ENCODE results near the gene ZNF276. TPM values are rescaled to one million over a fixed set of nuclear protein-coding genes. Genes with fewer than 3 reads are reported as not detected.
"Not testable (repeated sequence)": the region's sequence is repeated elsewhere in the genome, so short reads cannot be mapped to it uniquely, and the experiment has no call there.

ZNF276 gene, protein sequence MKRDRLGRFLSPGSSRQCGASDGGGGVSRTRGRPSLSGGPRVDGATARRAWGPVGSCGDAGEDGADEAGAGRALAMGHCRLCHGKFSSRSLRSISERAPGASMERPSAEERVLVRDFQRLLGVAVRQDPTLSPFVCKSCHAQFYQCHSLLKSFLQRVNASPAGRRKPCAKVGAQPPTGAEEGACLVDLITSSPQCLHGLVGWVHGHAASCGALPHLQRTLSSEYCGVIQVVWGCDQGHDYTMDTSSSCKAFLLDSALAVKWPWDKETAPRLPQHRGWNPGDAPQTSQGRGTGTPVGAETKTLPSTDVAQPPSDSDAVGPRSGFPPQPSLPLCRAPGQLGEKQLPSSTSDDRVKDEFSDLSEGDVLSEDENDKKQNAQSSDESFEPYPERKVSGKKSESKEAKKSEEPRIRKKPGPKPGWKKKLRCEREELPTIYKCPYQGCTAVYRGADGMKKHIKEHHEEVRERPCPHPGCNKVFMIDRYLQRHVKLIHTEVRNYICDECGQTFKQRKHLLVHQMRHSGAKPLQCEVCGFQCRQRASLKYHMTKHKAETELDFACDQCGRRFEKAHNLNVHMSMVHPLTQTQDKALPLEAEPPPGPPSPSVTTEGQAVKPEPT
- total RNA-seq = 35.0 to 42.2 TPM (median 39.3 TPM) in 3 replicates

DNA sequence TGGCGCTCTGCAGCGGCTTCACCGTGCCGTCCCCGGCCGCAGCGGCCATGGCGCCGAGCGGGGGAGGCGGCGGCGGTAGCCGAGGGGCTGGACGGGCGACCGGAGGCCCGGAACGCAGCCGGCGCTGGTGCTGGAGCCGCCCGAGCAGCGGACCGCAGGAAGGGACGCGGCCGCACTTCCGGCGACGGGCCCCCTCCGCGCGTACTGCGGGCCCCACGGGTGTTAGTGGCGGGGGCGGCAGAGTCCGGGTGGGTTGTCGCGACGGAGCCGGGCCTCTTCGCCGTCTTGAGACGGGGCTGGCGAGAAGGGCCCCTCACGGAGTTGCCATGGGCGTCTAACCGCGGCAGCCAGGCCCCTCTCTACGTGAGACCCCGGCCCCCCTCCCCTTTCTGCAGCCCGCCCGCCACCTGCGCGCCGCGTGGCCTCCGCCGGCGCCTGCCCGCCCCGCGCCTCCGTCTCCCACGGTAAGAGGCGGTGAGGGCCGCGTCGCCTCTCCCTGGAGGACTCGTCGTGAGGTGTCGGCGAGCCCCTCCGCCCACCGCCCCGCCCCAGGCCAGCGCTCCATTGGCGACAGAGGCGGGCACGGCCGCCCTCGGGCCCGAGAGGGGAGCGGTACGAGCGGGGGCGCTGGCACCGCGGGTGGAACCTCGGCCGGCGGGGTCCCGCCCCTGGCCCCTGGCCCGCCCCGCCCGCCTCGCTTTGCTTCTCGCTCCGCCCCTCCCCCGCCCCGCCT lies at the start of gene ZNF276, which contains the start of gene VPS9D1:
Gene ZNF276, plus strand, starts transcription at position 725 of the 733 bp plus-strand sequence. CDS start 104 bp downstream, outside the sequence.
Gene VPS9D1, minus strand, starts transcription at position 86 of the 733 bp plus-strand sequence. Its CDS starts 37 bp downstream, at position 49.
- peak; percentile 68 to 80 for DNase-seq (ENCODE audit: low spot score in 2 of 2, unreplicated experiment in 2 of 2)
- Mint-ChIP-seq H3K36me3 (peaks cover 15% of the 10 kb centered on the region), H3K27me3 (ENCODE audit: low read depth) (no peaks in the 10 kb centered on the region), H3K9me3 (no peaks in the 10 kb centered on the region), H3K27ac (peak within 1 kb of the TSS; percentile 56), H3K4me3 (peak within 1 kb of the TSS; percentile 77), H3K4me1 (peaks cover 16% of the 10 kb centered on the region)
- TF ChIP-seq, protein P1, sequence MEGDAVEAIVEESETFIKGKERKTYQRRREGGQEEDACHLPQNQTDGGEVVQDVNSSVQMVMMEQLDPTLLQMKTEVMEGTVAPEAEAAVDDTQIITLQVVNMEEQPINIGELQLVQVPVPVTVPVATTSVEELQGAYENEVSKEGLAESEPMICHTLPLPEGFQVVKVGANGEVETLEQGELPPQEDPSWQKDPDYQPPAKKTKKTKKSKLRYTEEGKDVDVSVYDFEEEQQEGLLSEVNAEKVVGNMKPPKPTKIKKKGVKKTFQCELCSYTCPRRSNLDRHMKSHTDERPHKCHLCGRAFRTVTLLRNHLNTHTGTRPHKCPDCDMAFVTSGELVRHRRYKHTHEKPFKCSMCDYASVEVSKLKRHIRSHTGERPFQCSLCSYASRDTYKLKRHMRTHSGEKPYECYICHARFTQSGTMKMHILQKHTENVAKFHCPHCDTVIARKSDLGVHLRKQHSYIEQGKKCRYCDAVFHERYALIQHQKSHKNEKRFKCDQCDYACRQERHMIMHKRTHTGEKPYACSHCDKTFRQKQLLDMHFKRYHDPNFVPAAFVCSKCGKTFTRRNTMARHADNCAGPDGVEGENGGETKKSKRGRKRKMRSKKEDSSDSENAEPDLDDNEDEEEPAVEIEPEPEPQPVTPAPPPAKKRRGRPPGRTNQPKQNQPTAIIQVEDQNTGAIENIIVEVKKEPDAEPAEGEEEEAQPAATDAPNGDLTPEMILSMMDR (IDR thresholded peaks at IDR 0.05; ENCODE audit: unreplicated experiment) = no peak

DNA sequence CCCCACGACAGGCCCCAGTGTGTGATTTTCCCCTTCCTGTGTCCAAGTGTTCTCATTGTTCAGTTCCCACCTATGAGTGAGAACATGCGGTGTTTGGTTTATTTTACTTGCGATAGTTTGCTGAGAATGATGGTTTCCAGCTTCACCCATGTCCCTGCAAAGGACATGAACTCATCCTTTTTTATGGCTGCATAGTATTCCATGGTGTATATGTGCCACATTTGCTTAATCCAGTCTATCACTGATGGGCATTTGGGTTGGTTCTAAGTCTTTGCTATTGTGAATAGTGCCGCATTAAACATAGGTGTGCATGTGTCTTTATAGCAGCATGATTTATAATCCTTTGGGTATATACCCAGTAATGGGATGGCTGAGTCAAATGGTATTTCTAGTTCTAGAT lies 49.8 kb upstream of the ZNF276 start:
- H3K9me3 Mint-ChIP-seq; H3K27me3 Mint-ChIP-seq (ENCODE audit: low read depth); H3K36me3 Mint-ChIP-seq: not testable (repeated sequence)

DNA sequence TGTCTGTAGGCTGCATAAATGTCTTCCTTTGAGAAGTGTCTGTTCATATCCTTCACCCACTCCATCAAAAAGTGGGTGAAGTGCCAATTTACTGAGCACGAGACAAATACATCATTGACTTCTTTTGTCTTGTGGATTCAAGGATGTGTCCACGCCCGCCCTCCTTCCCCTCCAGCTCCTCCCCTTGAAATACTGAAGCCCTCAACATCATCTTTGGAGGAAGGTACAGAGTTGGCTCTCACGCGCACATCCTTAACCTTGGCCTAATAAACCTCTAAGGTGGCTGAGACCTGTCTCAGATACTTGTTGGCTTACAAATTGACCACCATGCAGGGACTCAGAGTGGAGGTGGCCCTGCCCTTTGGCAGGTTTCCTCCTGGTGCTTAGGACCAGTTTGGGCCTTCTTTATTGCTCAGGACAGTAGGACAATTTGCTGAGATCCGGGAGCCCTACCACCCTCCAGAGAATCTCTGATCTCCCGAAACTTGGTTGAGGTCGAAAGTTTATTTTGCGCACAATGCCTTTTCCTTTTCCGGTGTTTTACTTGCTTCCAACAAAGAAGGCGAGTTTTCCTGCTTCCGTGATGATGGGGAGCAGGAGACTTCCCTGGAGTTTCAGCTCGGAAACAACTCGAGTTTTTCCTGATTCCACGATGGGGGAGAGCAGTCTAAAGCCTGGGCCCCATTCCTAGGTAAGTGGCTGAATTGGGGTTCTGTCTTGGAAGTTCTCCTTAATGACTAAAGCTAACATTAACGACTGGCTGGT lies 49.0 kb upstream of the ZNF276 start:
- TF ChIP-seq, protein P1 (IDR thresholded peaks at IDR 0.05; ENCODE audit: unreplicated experiment) = no peak
- no peaks in the 10 kb centered on the region for H3K4me1 Mint-ChIP-seq
- no peak overlapping the region for H3K27ac Mint-ChIP-seq
- no peaks in the 10 kb centered on the region for H3K27me3 Mint-ChIP-seq (ENCODE audit: low read depth)
- H3K9me3 Mint-ChIP-seq = no peaks in the 10 kb centered on the region
- no peak overlapping the region for H3K4me3 Mint-ChIP-seq
- no peak for DNase-seq (ENCODE audit: low spot score in 2 of 2, unreplicated experiment in 2 of 2)
- H3K36me3 Mint-ChIP-seq = peaks cover 2% of the 10 kb centered on the region

More for the DNA sequence above, 49.8 kb upstream of the ZNF276 start:
- not testable (repeated sequence) for H3K4me3 Mint-ChIP-seq; DNase-seq (ENCODE audit: low spot score in 2 of 2, unreplicated experiment in 2 of 2); H3K27ac Mint-ChIP-seq; H3K4me1 Mint-ChIP-seq

DNA sequence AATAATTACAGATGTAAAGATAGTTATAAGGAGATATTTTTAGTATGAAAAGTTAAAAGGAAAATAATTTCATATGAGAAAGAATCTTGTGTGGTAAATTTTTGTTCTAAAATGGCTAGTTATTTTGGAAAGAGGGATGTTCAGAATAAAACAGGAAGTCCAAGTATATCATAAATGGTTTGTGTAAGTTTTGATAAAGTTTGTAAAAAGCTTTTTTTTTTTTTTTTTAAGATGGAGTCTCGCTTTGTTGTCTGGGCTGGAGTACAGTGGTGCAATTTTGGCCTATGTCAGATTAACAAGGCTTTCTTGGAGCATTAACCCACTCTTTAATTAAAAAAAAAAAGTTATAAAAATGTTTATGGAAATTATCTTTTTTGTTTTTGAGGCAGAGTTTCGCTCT lies 43.1 kb upstream of the ZNF276 start:
- Mint-ChIP-seq H3K9me3 (peaks cover 7% of the 10 kb centered on the region), H3K4me1 (no peaks in the 10 kb centered on the region), H3K36me3 (peaks cover 26% of the 10 kb centered on the region), H3K27me3 (ENCODE audit: low read depth) (no peaks in the 10 kb centered on the region), H3K27ac (no peak overlapping the region), H3K4me3 (no peak overlapping the region)
- DNase-seq (ENCODE audit: low spot score in 2 of 2, unreplicated experiment in 2 of 2) = no peak
- TF ChIP-seq, protein P1 (IDR thresholded peaks at IDR 0.05; ENCODE audit: unreplicated experiment) = no peak

DNA sequence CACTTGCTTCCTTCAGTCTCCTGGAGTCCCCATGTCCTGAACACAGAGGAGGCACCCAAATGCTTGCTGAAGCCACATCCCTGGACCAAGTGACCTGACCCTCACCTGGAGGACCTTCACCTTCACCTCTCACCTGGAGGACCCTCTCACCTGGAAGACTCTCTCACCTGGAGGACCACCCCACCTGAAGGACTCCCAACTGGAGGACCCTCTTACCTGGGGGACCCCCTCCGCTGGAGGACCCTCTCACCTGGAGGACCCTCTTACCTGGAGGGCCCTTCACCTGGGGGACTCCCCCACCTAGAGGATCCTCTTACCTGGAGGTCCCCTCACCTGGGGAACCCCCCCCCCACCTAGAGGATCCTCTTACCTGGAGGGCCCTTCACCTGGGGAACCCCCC lies 35.4 kb upstream of the ZNF276 start:
- DNase-seq (ENCODE audit: low spot score in 2 of 2, unreplicated experiment in 2 of 2) = no peak
- no peak overlapping the region for H3K27ac Mint-ChIP-seq
- H3K36me3 Mint-ChIP-seq = peaks cover 41% of the 10 kb centered on the region
- H3K9me3 Mint-ChIP-seq = peaks cover 9% of the 10 kb centered on the region
- H3K27me3 Mint-ChIP-seq (ENCODE audit: low read depth) = no peaks in the 10 kb centered on the region
- H3K4me3 Mint-ChIP-seq = peak overlapping the region; percentile 35
- TF ChIP-seq, protein P1 (IDR thresholded peaks at IDR 0.05; ENCODE audit: unreplicated experiment) = no peak
- H3K4me1 Mint-ChIP-seq = peaks cover 12% of the 10 kb centered on the region

Measured in mesothelial cell of epicardium (in vitro differentiated cells).